CD14-positive monocyte (primary cell): Measurements from ENCODE around the gene PLA2G4B. TPM values are rescaled to one million over a fixed set of nuclear protein-coding genes. Genes with fewer than 3 reads are reported as not detected.

Source experiments
- DNase-seq, 3 donors: peaks; one replicate each; pipeline ENCODE4 v3.0.0-alpha.2; 2011 to 2022
- H2AFZ ChIP-seq: 2 replicates; pipeline ENCODE4 v1.6.0; 2012; ENCODE audit warnings: mild to moderate bottlenecking, low read depth, low read length, inconsistent platforms; ENCODE audit not compliant: insufficient read depth, poor library complexity, severe bottlenecking
- H3K27ac ChIP-seq, 2 donors: 1 replicate in 1 of 2; 2 replicates in 1 of 2; pipeline ENCODE4 v1.5.1; 2012 to 2013; ENCODE audit warnings: low read length in 2 of 2, control low read depth in 1 of 2, inconsistent platforms in 1 of 2, low read depth in 1 of 2, mild to moderate bottlenecking in 1 of 2
- H3K27me3 ChIP-seq, 2 donors: one replicate each; pipeline versions ENCODE4 v1.6.0 to v1.6.1; 2011 to 2013; ENCODE audit warnings: low read length in 2 of 2; ENCODE audit not compliant: control insufficient read depth in 2 of 2, insufficient read depth in 2 of 2
- H3K36me3 ChIP-seq, 2 donors: replicated peaks in 1 of 2; 1 replicate in 1 of 2; 2 replicates in 1 of 2; pipeline versions ENCODE4 v1.5.1 to v1.6.1; 2012 to 2013; ENCODE audit warnings: low read length in 2 of 2, control low read depth in 1 of 2, inconsistent platforms in 1 of 2, mild to moderate bottlenecking in 1 of 2; ENCODE audit not compliant: insufficient read depth in 2 of 2, control insufficient read depth in 1 of 2
- H3K4me1 ChIP-seq, 2 donors: 1 replicate in 1 of 2; 2 replicates in 1 of 2; pipeline versions ENCODE4 v1.5.1 to v1.6.1; 2012 to 2013; ENCODE audit warnings: low read length in 2 of 2, control low read depth in 1 of 2, inconsistent platforms in 1 of 2, mild to moderate bottlenecking in 1 of 2, moderate library complexity in 1 of 2; ENCODE audit not compliant: insufficient read depth in 2 of 2, control insufficient read depth in 1 of 2
- H3K4me2 ChIP-seq: replicated peaks from 2 replicates; pipeline ENCODE3; 2012; ENCODE audit warnings: low read length, moderate library complexity, mild to moderate bottlenecking; ENCODE audit not compliant: poor library complexity, severe bottlenecking; ENCODE audit errors: extremely low read depth
- H3K4me3 ChIP-seq, 3 experiments: fragments of 200-600 bp in 1 of 3; sonication (generic) in 1 of 3; replicated peaks in 1 of 3; 1 replicate in 2 of 3; 2 replicates in 1 of 3; pipeline ENCODE4 v1.5.1; 2011 to 2013; ENCODE audit warnings: low read length in 3 of 3, mild to moderate bottlenecking in 3 of 3, control low read depth in 2 of 3, low read depth in 2 of 3, inconsistent platforms in 1 of 3, moderate library complexity in 1 of 3
- H3K79me2 ChIP-seq: 2 replicates; pipeline ENCODE4 v1.6.0; 2012; ENCODE audit warnings: mild to moderate bottlenecking, control low read depth, inconsistent platforms, low read length, moderate library complexity; ENCODE audit not compliant: insufficient read depth
- H3K9ac ChIP-seq: 2 replicates; pipeline ENCODE4 v1.6.0; 2017; ENCODE audit warnings: low read length, mild to moderate bottlenecking; ENCODE audit not compliant: insufficient read depth, poor library complexity, severe bottlenecking
- H3K9me3 ChIP-seq, 2 donors: replicated peaks in 1 of 2; 1 replicate in 1 of 2; 2 replicates in 1 of 2; pipeline versions ENCODE4 v1.5.1 to v1.6.1; 2012 to 2013; ENCODE audit warnings: low read length in 2 of 2, control low read depth in 1 of 2; ENCODE audit not compliant: control insufficient read depth in 1 of 2, insufficient read depth in 1 of 2
- H4K20me1 ChIP-seq: 2 replicates; pipeline ENCODE4 v1.6.0; 2012; ENCODE audit warnings: mild to moderate bottlenecking, low read length, control low read depth, moderate library complexity; ENCODE audit not compliant: insufficient read depth
- H3K27ac Mint-ChIP-seq, 7 donors: one replicate each; pipeline ENCODE4 v1.8.0; 2020; ENCODE audit warnings: mild to moderate bottlenecking in 7 of 7, mixed read lengths in 7 of 7, moderate library complexity in 6 of 7, inconsistent platforms in 2 of 7
- H3K27me3 Mint-ChIP-seq, 3 donors: one replicate each; pipeline ENCODE4 v1.8.0; 2021 to 2022; ENCODE audit warnings: low read depth in 3 of 3, mild to moderate bottlenecking in 3 of 3, mixed read lengths in 3 of 3, moderate library complexity in 3 of 3, inconsistent platforms in 1 of 3
- H3K36me3 Mint-ChIP-seq, 2 donors: one replicate each; pipeline ENCODE4 v1.8.0; 2020; ENCODE audit warnings: mixed read lengths in 2 of 2, inconsistent platforms in 1 of 2, mild to moderate bottlenecking in 1 of 2
- H3K4me1 Mint-ChIP-seq: one replicate; pipeline ENCODE4 v1.8.0; 2020; ENCODE audit warnings: mild to moderate bottlenecking, mixed read lengths
- H3K4me3 Mint-ChIP-seq, 2 donors: one replicate each; pipeline ENCODE4 v1.8.0; 2020; ENCODE audit warnings: mild to moderate bottlenecking in 2 of 2, mixed read lengths in 2 of 2, moderate library complexity in 1 of 2
- H3K9me3 Mint-ChIP-seq, 7 donors: one replicate each; pipeline ENCODE4 v1.8.0; 2020 to 2022; ENCODE audit warnings: mixed read lengths in 7 of 7, mild to moderate bottlenecking in 6 of 7, moderate library complexity in 6 of 7, inconsistent platforms in 2 of 7
- CTCF ChIP-seq: fragments of 200-600 bp; IDR thresholded peaks from one replicate; pipeline ENCODE4 v1.8.0; 2022; ENCODE audit warnings: antibody characterized with exemption, mild to moderate bottlenecking
- WGBS: methylation state at CpG from one replicate; pipeline ENCODE4 v1.1.5; 2013; ENCODE audit warnings: missing lambda C conversion rate; ENCODE audit not compliant: insufficient coverage; 5-methylcytosine and 5-hydroxymethylcytosine counted together
- intact Hi-C, 2 donors: fragments of 100-400 bp; cut with micrococcal nuclease; formaldehyde crosslinking; loops; one replicate each; pipeline versions ENCODE4 v1.15.0 to v1.15.1; 2023
- polyA plus RNA-seq, 3 donors: library from polyadenylated mRNA; depleted of rRNA in 1 of 3; unstranded in 2 of 3; stranded (reverse) in 1 of 3; fragments of 300-500 nt in 2 of 3; fragments of >200 nt in 1 of 3; fragmentation: Illumina TruSeq in 2 of 3; gene quantifications; 1 replicate in 2 of 3; 2 replicates in 1 of 3; pipeline ENCODE4 v1.2.3, GENCODE V29; 2012 to 2021

The PLA2G4B gene
- polyA plus RNA-seq, 3 donors: 0.31 to 32.1 (median 1.6) TPM

GRCh38 chr15:41849204-41849603 is 10.6 kb downstream of the PLA2G4B start:
- Histone ChIP-seq H3K27me3 (no peaks in the 10 kb centered on the region), H3K79me2 (no peaks in the 10 kb centered on the region), H3K27ac (no peak overlapping the region), H2AFZ (no peak overlapping the region), H3K4me3 (no peak overlapping the region), H3K9ac (no peak overlapping the region), H3K4me2 (no peak overlapping the region), H3K4me1 (no peaks in the 10 kb centered on the region), H3K36me3 (peaks cover 45 to 49% of the 10 kb centered on the region in 2 donors), H3K9me3 (no peaks in the 10 kb centered on the region), H4K20me1 (no peaks in the 10 kb centered on the region)
- Mint-ChIP-seq H3K36me3 (peaks cover 37 to 50% of the 10 kb centered on the region in 2 donors), H3K27ac (no peak overlapping the region), H3K27me3 (peaks cover 0 to 10% (median 9%) of the 10 kb centered on the region in 3 donors), H3K4me1 (no peaks in the 10 kb centered on the region), H3K4me3 (no peak overlapping the region), H3K9me3 (no peaks in the 10 kb centered on the region)
- intact Hi-C loops: no loop called here
- whole genome bisulfite sequencing: 100% methylated on average over 1 of the region's 6 CpGs
- TF ChIP-seq CTCF: no peak
- DNase-seq: no peak

DNA sequence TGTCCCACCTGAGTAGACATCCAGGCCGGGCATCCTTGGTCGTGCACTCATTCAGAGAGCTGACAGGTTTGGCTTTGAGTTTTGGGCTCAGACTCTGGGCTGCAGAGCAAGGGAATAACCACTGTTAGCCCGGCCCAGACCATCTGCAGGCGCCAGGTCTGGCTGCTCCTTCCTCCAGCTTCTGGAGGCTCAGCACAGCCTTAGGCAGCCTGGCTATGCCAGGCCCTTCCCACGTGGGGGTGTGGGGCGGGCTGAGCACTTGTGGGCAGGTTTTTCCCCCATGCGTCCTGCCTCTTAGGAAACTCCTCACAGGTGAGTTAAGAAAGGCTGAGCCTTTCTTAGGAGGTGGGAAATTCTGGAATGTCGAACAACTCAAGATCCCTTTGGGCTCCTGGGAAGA is 11.2 kb downstream of the PLA2G4B start:
- no peak for DNase-seq
- Mint-ChIP-seq H3K27me3 (peaks cover 0 to 10% (median 9%) of the 10 kb centered on the region in 3 donors), H3K36me3 (peaks cover 37 to 43% of the 10 kb centered on the region in 2 donors), H3K4me3 (no peak overlapping the region), H3K9me3 (no peaks in the 10 kb centered on the region), H3K27ac (no peak overlapping the region), H3K4me1 (no peaks in the 10 kb centered on the region)
- no peak for TF ChIP-seq CTCF
- Histone ChIP-seq H3K4me2 (no peak overlapping the region), H4K20me1 (no peaks in the 10 kb centered on the region), H3K27me3 (no peaks in the 10 kb centered on the region), H3K36me3 (peaks cover 39 to 42% of the 10 kb centered on the region in 2 donors), H3K79me2 (no peaks in the 10 kb centered on the region), H3K9ac (no peak overlapping the region), H3K27ac (no peak overlapping the region), H3K4me3 (no peak overlapping the region), H3K9me3 (no peaks in the 10 kb centered on the region), H3K4me1 (no peaks in the 10 kb centered on the region), H2AFZ (no peak overlapping the region)
- intact Hi-C loops: no loop called here
- 86% methylated on average over 5 of the region's 8 CpGs for WGBS
